Measurements from ENCODE around the gene STPG3. TPM values are rescaled to one million over a fixed set of nuclear protein-coding genes. Genes with fewer than 3 reads are reported as not detected.

The STPG3 gene
- total and polyA plus RNA-seq, 4 donors: not detected

GRCh38 chr9:137228506-137228967 lies 22.5 kb upstream of the STPG3 start (continued):
- TF ChIP-seq HNF4G (IDR thresholded peaks at IDR 0.05) (no peak), FOXA2 (IDR thresholded peaks at IDR 0.05) (no peak)

GRCh38 chr9:137228968-137229896 lies 21.9 kb upstream of the STPG3 start:
- no peaks in the 10 kb centered on the region for H3K36me3 ChIP-seq (ENCODE audit: control insufficient read depth in 4 of 4, insufficient read depth in 3 of 4, low read depth in 1 of 4, low read length in 3 of 4)
- peaks cover under 1 to 4% (median under 1%) of the 10 kb centered on the region in 4 donors for H3K4me1 ChIP-seq (ENCODE audit: control insufficient read depth in 4 of 4, insufficient read depth in 4 of 4, low read length in 3 of 4)
- WGBS: 77% methylated on average over 27 of the region's 27 CpGs
- H3K27me3 ChIP-seq (ENCODE audit: control insufficient read depth in 4 of 4, insufficient read depth in 4 of 4, low read length in 3 of 4): no peaks in the 10 kb centered on the region
- H3K9me3 ChIP-seq (ENCODE audit: control insufficient read depth in 4 of 4, low read length in 3 of 4): no peaks in the 10 kb centered on the region
- TF ChIP-seq TAF1 (conservative IDR thresholded peaks at IDR 0.05) (no peak), NR2F2 (IDR thresholded peaks at IDR 0.05) (no peak), FOXA2 (IDR thresholded peaks at IDR 0.05) (no peak), YY1 (IDR thresholded peaks at IDR 0.05) (no peak), REST (IDR thresholded peaks at IDR 0.05) (no peak), JUND (IDR thresholded peaks at IDR 0.05) (no peak), GABPA (IDR thresholded peaks at IDR 0.05 in 1 of 2, conservative IDR thresholded peaks at IDR 0.05 in 1 of 2) (no peak), ZBTB33 (IDR thresholded peaks at IDR 0.05) (no peak), SP1 (IDR thresholded peaks at IDR 0.05) (no peak), FOXA1 (IDR thresholded peaks at IDR 0.05) (no peak), MAX (IDR thresholded peaks at IDR 0.05) (no peak), ATF3 (IDR thresholded peaks at IDR 0.05) (no peak), RAD21 (IDR thresholded peaks at IDR 0.05) (no peak), HNF4A (conservative IDR thresholded peaks at IDR 0.05) (no peak)
- H3K9ac ChIP-seq (ENCODE audit: low read depth in 1 of 2, low read length in 2 of 2): no peak overlapping the region
- DNase-seq (ENCODE audit: low spot score): no peak
- no peak overlapping the region for H3K27ac ChIP-seq (ENCODE audit: low read depth in 1 of 2, low read length in 2 of 2)
- H3K4me3 ChIP-seq (ENCODE audit: low read depth in 1 of 3, low read length in 3 of 3): no peak overlapping the region

Data from liver (tissue), 9 donors.